ENCODE measurements around the gene RECK.
"Not testable (repeated sequence)": the region's sequence is repeated elsewhere in the genome, so short reads cannot be mapped to it uniquely, and the experiment has no call there.

The RECK gene

GRCh38 chr9:36158917-36159316 lies 122.2 kb downstream of the RECK start:
- peaks cover 9% of the 10 kb centered on the region for H3K4me1 Mint-ChIP-seq
- no peaks in the 10 kb centered on the region for H3K9me3 Mint-ChIP-seq
- ATAC-seq, result no peak
- no peak overlapping the region for H3K4me3 Mint-ChIP-seq
- no peak overlapping the region for H3K27ac Mint-ChIP-seq
- H3K27me3 Mint-ChIP-seq, result no peaks in the 10 kb centered on the region
- peaks cover 27% of the 10 kb centered on the region for H3K36me3 Mint-ChIP-seq

GRCh38 chr9:36159509-36159908 lies 122.8 kb downstream of the RECK start:
- not testable (repeated sequence) for H3K4me3 Mint-ChIP-seq, H3K27me3 Mint-ChIP-seq, ATAC-seq, H3K9me3 Mint-ChIP-seq, H3K27ac Mint-ChIP-seq, H3K4me1 Mint-ChIP-seq
- peaks cover 27% of the 10 kb centered on the region for H3K36me3 Mint-ChIP-seq

- H3K36me3 Mint-ChIP-seq, result peaks cover 27% of the 10 kb centered on the region
- H3K4me3 Mint-ChIP-seq, ATAC-seq, H3K4me1 Mint-ChIP-seq, H3K27me3 Mint-ChIP-seq, H3K9me3 Mint-ChIP-seq, H3K27ac Mint-ChIP-seq: not testable (repeated sequence)
Observed at GRCh38 chr9:36160126-36160525, 123.4 kb downstream of the RECK start.

GRCh38 chr9:36161187-36161586 lies 124.5 kb downstream of the RECK start:
- Mint-ChIP-seq H3K27ac (no peak overlapping the region), H3K4me3 (no peak overlapping the region)

GRCh38 chr9:36162211-36162738 lies 125.6 kb downstream of the RECK start:
- H3K27ac Mint-ChIP-seq, result no peak overlapping the region

More at GRCh38 chr9:36161187-36161586, 124.5 kb downstream of the RECK start:
- Mint-ChIP-seq H3K36me3 (peaks cover 27% of the 10 kb centered on the region), H3K4me1 (peaks cover 2% of the 10 kb centered on the region), H3K27me3 (no peaks in the 10 kb centered on the region), H3K9me3 (no peaks in the 10 kb centered on the region)
- ATAC-seq, result no peak

GRCh38 chr9:36163049-36163785 lies 126.5 kb downstream of the RECK start:
- no peaks in the 10 kb centered on the region for H3K9me3 Mint-ChIP-seq
- ATAC-seq, result no peak
- H3K4me3 Mint-ChIP-seq, result no peak overlapping the region
- H3K36me3 Mint-ChIP-seq, result peaks cover 20% of the 10 kb centered on the region
- no peaks in the 10 kb centered on the region for H3K27me3 Mint-ChIP-seq
- no peak overlapping the region for H3K27ac Mint-ChIP-seq
- peaks cover 9% of the 10 kb centered on the region for H3K4me1 Mint-ChIP-seq

More at GRCh38 chr9:36162211-36162738, 125.6 kb downstream of the RECK start:
- no peaks in the 10 kb centered on the region for H3K9me3 Mint-ChIP-seq
- H3K4me1 Mint-ChIP-seq, result peaks cover 9% of the 10 kb centered on the region
- ATAC-seq, result no peak
- H3K4me3 Mint-ChIP-seq, result no peak overlapping the region
- H3K27me3 Mint-ChIP-seq, result no peaks in the 10 kb centered on the region
- H3K36me3 Mint-ChIP-seq, result peaks cover 22% of the 10 kb centered on the region

GRCh38 chr9:36163786-36164170 lies 127.1 kb downstream of the RECK start:
- Mint-ChIP-seq H3K36me3 (peaks cover 15% of the 10 kb centered on the region), H3K27me3 (no peaks in the 10 kb centered on the region), H3K4me3 (no peak overlapping the region), H3K9me3 (no peaks in the 10 kb centered on the region), H3K27ac (no peak overlapping the region), H3K4me1 (peaks cover 9% of the 10 kb centered on the region)
- ATAC-seq, result no peak

GRCh38 chr9:36164372-36164771 lies 127.7 kb downstream of the RECK start:
- H3K4me1 Mint-ChIP-seq, result peaks cover 9% of the 10 kb centered on the region
- no peak for ATAC-seq
- no peaks in the 10 kb centered on the region for H3K27me3 Mint-ChIP-seq
- no peaks in the 10 kb centered on the region for H3K9me3 Mint-ChIP-seq
- peak overlapping the region; percentile 28 for H3K27ac Mint-ChIP-seq
- no peak overlapping the region for H3K4me3 Mint-ChIP-seq
- H3K36me3 Mint-ChIP-seq, result peaks cover 9% of the 10 kb centered on the region

GRCh38 chr9:36164989-36165388 lies 128.3 kb downstream of the RECK start:
- no peaks in the 10 kb centered on the region for H3K27me3 Mint-ChIP-seq
- H3K36me3 Mint-ChIP-seq, result peaks cover 6% of the 10 kb centered on the region
- peak overlapping the region; percentile 28 for H3K27ac Mint-ChIP-seq
- H3K9me3 Mint-ChIP-seq, result no peaks in the 10 kb centered on the region
- no peak for ATAC-seq
- peaks cover 9% of the 10 kb centered on the region for H3K4me1 Mint-ChIP-seq
- H3K4me3 Mint-ChIP-seq, result no peak overlapping the region

- H3K27ac Mint-ChIP-seq, result peak overlapping the region; percentile 77
- H3K4me3 Mint-ChIP-seq, result peak overlapping the region; percentile 45
- H3K27me3 Mint-ChIP-seq, result peaks cover under 1% of the 10 kb centered on the region
- H3K4me1 Mint-ChIP-seq, result peaks cover 9% of the 10 kb centered on the region
- ATAC-seq, result no peak
- no peaks in the 10 kb centered on the region for H3K9me3 Mint-ChIP-seq
- H3K36me3 Mint-ChIP-seq, result no peaks in the 10 kb centered on the region
Observed at GRCh38 chr9:36165826-36166167, 129.1 kb downstream of the RECK start.

- H3K4me3 Mint-ChIP-seq, result peak overlapping the region; percentile 81
Observed at GRCh38 chr9:36166168-36166927, 129.6 kb downstream of the RECK start.

GRCh38 chr9:36169166-36169565 lies 132.5 kb downstream of the RECK start, which contains the start of gene CCIN:
Gene CCIN (plus strand): TSS chr9:36169388. CDS start chr9:36169503, 115 bp downstream.
- Mint-ChIP-seq H3K36me3 (no peaks in the 10 kb centered on the region), H3K4me1 (peaks cover 9% of the 10 kb centered on the region), H3K9me3 (no peaks in the 10 kb centered on the region), H3K4me3 (no peak within 1 kb of the TSS), H3K27ac (no peak within 1 kb of the TSS), H3K27me3 (peaks cover 21% of the 10 kb centered on the region)
- ATAC-seq, result no peak

More at GRCh38 chr9:36166168-36166927, 129.6 kb downstream of the RECK start:
- Mint-ChIP-seq H3K9me3 (no peaks in the 10 kb centered on the region), H3K27ac (peak overlapping the region; percentile 77), H3K36me3 (no peaks in the 10 kb centered on the region), H3K27me3 (peaks cover 6% of the 10 kb centered on the region), H3K4me1 (peaks cover 9% of the 10 kb centered on the region)
- peak; percentile 96 for ATAC-seq

GRCh38 chr9:36169708-36170107 lies 133.0 kb downstream of the RECK start:
- peaks cover 24% of the 10 kb centered on the region for H3K27me3 Mint-ChIP-seq
- ATAC-seq, result no peak
- H3K27ac Mint-ChIP-seq, result no peak overlapping the region
- no peaks in the 10 kb centered on the region for H3K9me3 Mint-ChIP-seq
- no peak overlapping the region for H3K4me3 Mint-ChIP-seq
- H3K36me3 Mint-ChIP-seq, result no peaks in the 10 kb centered on the region
- H3K4me1 Mint-ChIP-seq, result peaks cover 9% of the 10 kb centered on the region

GRCh38 chr9:36170531-36170930 lies 133.8 kb downstream of the RECK start:
- H3K36me3 Mint-ChIP-seq, result no peaks in the 10 kb centered on the region
- no peak for ATAC-seq

GRCh38 chr9:36173861-36174260 lies 137.1 kb downstream of the RECK start:
- no peaks in the 10 kb centered on the region for H3K9me3 Mint-ChIP-seq
- no peak for ATAC-seq
- no peak overlapping the region for H3K27ac Mint-ChIP-seq
- H3K4me3 Mint-ChIP-seq, result no peak overlapping the region
- peaks cover 39% of the 10 kb centered on the region for H3K27me3 Mint-ChIP-seq
- H3K36me3 Mint-ChIP-seq, result no peaks in the 10 kb centered on the region
- H3K4me1 Mint-ChIP-seq, result peaks cover 6% of the 10 kb centered on the region

More at GRCh38 chr9:36170531-36170930, 133.8 kb downstream of the RECK start:
- no peak overlapping the region for H3K4me3 Mint-ChIP-seq
- H3K27ac Mint-ChIP-seq, result no peak overlapping the region
- H3K27me3 Mint-ChIP-seq, result peaks cover 30% of the 10 kb centered on the region
- H3K4me1 Mint-ChIP-seq, result peaks cover 9% of the 10 kb centered on the region
- no peaks in the 10 kb centered on the region for H3K9me3 Mint-ChIP-seq
